ENCODE data around the gene PSMB3.

PSMB3 gene

GRCh38 chr17:38796451-38797157 lies 44.1 kb downstream of the PSMB3 start:
- DNase-seq (ENCODE audit: low spot score) = no peak

- DNase-seq (ENCODE audit: low spot score) = no peak
These were observed 44.6 kb downstream of the PSMB3 start for GRCh38 chr17:38797158-38797490.

GRCh38 chr17:38797828-38798227 lies 45.3 kb downstream of the PSMB3 start:
- DNase-seq (ENCODE audit: low spot score) = no peak

- peak; percentile 58 for DNase-seq (ENCODE audit: low spot score)
These were observed 46.3 kb downstream of the PSMB3 start for GRCh38 chr17:38798614-38799500.

- peak; percentile 99 for DNase-seq (ENCODE audit: low spot score)
These were observed 47.1 kb downstream of the PSMB3 start, which contains the start of gene PIP4K2B for GRCh38 chr17:38799501-38800236. Gene PIP4K2B, minus strand, starts transcription at chr17:38799556. Its CDS starts 132 bp downstream, at chr17:38799424.

- no peak for DNase-seq (ENCODE audit: low spot score)
These were observed 47.8 kb downstream of the PSMB3 start for GRCh38 chr17:38800237-38800760.

- no peak for DNase-seq (ENCODE audit: low spot score)
These were observed 57.3 kb downstream of the PSMB3 start for GRCh38 chr17:38809828-38810227.

Small RNAs within 50 kb of the gene (small RNA-seq; reads per million reads assigned to genes)
- 0 to 0.09 reads per million in 2 experiments for gene MIR4726
- 1.3 to 2.4 reads per million in 2 experiments for gene RNA5SP440
- 0 reads per million in 2 experiments for gene RNU6-866P
